ENCODE measurements around the gene GRM7. TPM values are rescaled to one million over a fixed set of nuclear protein-coding genes. Genes with fewer than 3 reads are reported as not detected.
"Not testable (repeated sequence)": the region's sequence is repeated elsewhere in the genome, so short reads cannot be mapped to it uniquely, and the experiment has no call there.

The GRM7 gene
- total RNA-seq, 2 donors from 2014 or later = not detected

- DNase-seq (no peak), ATAC-seq (no peak)
- no peaks in the 10 kb centered on the region for H3K9me3 ChIP-seq (ENCODE audit: control insufficient read depth, low read length, poor library complexity, severe bottlenecking)
- Mint-ChIP-seq H3K27ac (no peak overlapping the region), H3K36me3 (ENCODE audit: low read depth) (no peaks in the 10 kb centered on the region), H3K4me1 (no peaks in the 10 kb centered on the region), H3K4me3 (no peak overlapping the region), H3K27me3 (no peaks in the 10 kb centered on the region)
These were observed 51.3 kb downstream of the GRM7 start for GRCh38 chr3:6912240-6912639.

GRCh38 chr3:6915898-6916297 lies 55.0 kb downstream of the GRM7 start:
- H3K9me3 ChIP-seq (ENCODE audit: control insufficient read depth, low read length, poor library complexity, severe bottlenecking) = no peaks in the 10 kb centered on the region
- Mint-ChIP-seq H3K4me1 (no peaks in the 10 kb centered on the region), H3K36me3 (ENCODE audit: low read depth) (no peaks in the 10 kb centered on the region), H3K4me3 (no peak overlapping the region), H3K27ac (no peak overlapping the region), H3K27me3 (no peaks in the 10 kb centered on the region)
- ATAC-seq = no peak
- DNase-seq = no peak

GRCh38 chr3:6921066-6921465 lies 60.2 kb downstream of the GRM7 start:
- H3K9me3 ChIP-seq (ENCODE audit: control insufficient read depth, low read length, poor library complexity, severe bottlenecking) = no peaks in the 10 kb centered on the region
- Mint-ChIP-seq H3K27me3 (no peaks in the 10 kb centered on the region), H3K36me3 (ENCODE audit: low read depth) (no peaks in the 10 kb centered on the region), H3K27ac (no peak overlapping the region), H3K4me3 (no peak overlapping the region), H3K4me1 (no peaks in the 10 kb centered on the region)
- no peak for DNase-seq
- ATAC-seq = no peak

GRCh38 chr3:6921876-6922275 lies 61.0 kb downstream of the GRM7 start:
- H3K4me3 Mint-ChIP-seq = no peak overlapping the region
- ATAC-seq = no peak
- H3K27me3 Mint-ChIP-seq = no peaks in the 10 kb centered on the region
- H3K36me3 Mint-ChIP-seq (ENCODE audit: low read depth) = no peaks in the 10 kb centered on the region
- H3K27ac Mint-ChIP-seq = no peak overlapping the region
- no peak for DNase-seq
- no peaks in the 10 kb centered on the region for H3K9me3 ChIP-seq (ENCODE audit: control insufficient read depth, low read length, poor library complexity, severe bottlenecking)
- no peaks in the 10 kb centered on the region for H3K4me1 Mint-ChIP-seq

- no peak for DNase-seq
- no peaks in the 10 kb centered on the region for H3K4me1 Mint-ChIP-seq
- no peaks in the 10 kb centered on the region for H3K9me3 ChIP-seq (ENCODE audit: control insufficient read depth, low read length, poor library complexity, severe bottlenecking)
- no peak overlapping the region for H3K4me3 Mint-ChIP-seq
- no peaks in the 10 kb centered on the region for H3K36me3 Mint-ChIP-seq (ENCODE audit: low read depth)
- H3K27me3 Mint-ChIP-seq = no peaks in the 10 kb centered on the region
- ATAC-seq = no peak
- H3K27ac Mint-ChIP-seq = no peak overlapping the region
These were observed 67.1 kb downstream of the GRM7 start for GRCh38 chr3:6928064-6928463.

GRCh38 chr3:6929918-6930317 lies 69.0 kb downstream of the GRM7 start:
- H3K9me3 ChIP-seq (ENCODE audit: control insufficient read depth, low read length, poor library complexity, severe bottlenecking) = no peaks in the 10 kb centered on the region
- no peak overlapping the region for H3K27ac Mint-ChIP-seq
- H3K27me3 Mint-ChIP-seq = no peaks in the 10 kb centered on the region
- no peak overlapping the region for H3K4me3 Mint-ChIP-seq
- no peak for DNase-seq
- ATAC-seq = no peak
- H3K4me1 Mint-ChIP-seq = no peaks in the 10 kb centered on the region
- no peaks in the 10 kb centered on the region for H3K36me3 Mint-ChIP-seq (ENCODE audit: low read depth)

GRCh38 chr3:6935418-6935817 lies 74.5 kb downstream of the GRM7 start:
- DNase-seq; H3K4me3 Mint-ChIP-seq; H3K27ac Mint-ChIP-seq; H3K36me3 Mint-ChIP-seq (ENCODE audit: low read depth); H3K27me3 Mint-ChIP-seq; H3K4me1 Mint-ChIP-seq; ATAC-seq; H3K9me3 ChIP-seq (ENCODE audit: control insufficient read depth, low read length, poor library complexity, severe bottlenecking): not testable (repeated sequence)

- no peak for ATAC-seq
- Mint-ChIP-seq H3K4me1 (no peaks in the 10 kb centered on the region), H3K36me3 (ENCODE audit: low read depth) (no peaks in the 10 kb centered on the region), H3K4me3 (no peak overlapping the region), H3K27ac (no peak overlapping the region), H3K27me3 (no peaks in the 10 kb centered on the region)
- no peaks in the 10 kb centered on the region for H3K9me3 ChIP-seq (ENCODE audit: control insufficient read depth, low read length, poor library complexity, severe bottlenecking)
- no peak for DNase-seq
These were observed 75.1 kb downstream of the GRM7 start for GRCh38 chr3:6935970-6936369.

- Mint-ChIP-seq H3K27me3 (no peaks in the 10 kb centered on the region), H3K36me3 (ENCODE audit: low read depth) (no peaks in the 10 kb centered on the region), H3K27ac (no peak overlapping the region), H3K4me3 (no peak overlapping the region), H3K4me1 (no peaks in the 10 kb centered on the region)
- ATAC-seq = no peak
- H3K9me3 ChIP-seq (ENCODE audit: control insufficient read depth, low read length, poor library complexity, severe bottlenecking) = no peaks in the 10 kb centered on the region
- no peak for DNase-seq
These were observed 101.9 kb downstream of the GRM7 start for GRCh38 chr3:6962801-6963200.

GRCh38 chr3:6965881-6966280 lies 105.0 kb downstream of the GRM7 start:
- Mint-ChIP-seq H3K4me1 (no peaks in the 10 kb centered on the region), H3K27me3 (no peaks in the 10 kb centered on the region), H3K4me3 (no peak overlapping the region), H3K36me3 (ENCODE audit: low read depth) (no peaks in the 10 kb centered on the region), H3K27ac (no peak overlapping the region)
- ATAC-seq (no peak), DNase-seq (no peak)
- H3K9me3 ChIP-seq (ENCODE audit: control insufficient read depth, low read length, poor library complexity, severe bottlenecking) = no peaks in the 10 kb centered on the region

GRCh38 chr3:6971933-6972332 lies 111.0 kb downstream of the GRM7 start:
- Mint-ChIP-seq H3K36me3 (ENCODE audit: low read depth) (no peaks in the 10 kb centered on the region), H3K27ac (no peak overlapping the region), H3K4me3 (no peak overlapping the region), H3K27me3 (no peaks in the 10 kb centered on the region), H3K4me1 (no peaks in the 10 kb centered on the region)
- no peaks in the 10 kb centered on the region for H3K9me3 ChIP-seq (ENCODE audit: control insufficient read depth, low read length, poor library complexity, severe bottlenecking)
- ATAC-seq (no peak), DNase-seq (no peak)

GRCh38 chr3:6985848-6986247 lies 124.9 kb downstream of the GRM7 start:
- no peak for DNase-seq
- H3K4me1 Mint-ChIP-seq = no peaks in the 10 kb centered on the region

GRCh38 chr3:6989608-6990291 lies 128.8 kb downstream of the GRM7 start:
- Mint-ChIP-seq H3K27ac (no peak overlapping the region), H3K36me3 (ENCODE audit: low read depth) (no peaks in the 10 kb centered on the region), H3K4me3 (no peak overlapping the region), H3K4me1 (no peaks in the 10 kb centered on the region), H3K27me3 (no peaks in the 10 kb centered on the region)
- ATAC-seq = no peak
- no peak for DNase-seq
- H3K9me3 ChIP-seq (ENCODE audit: control insufficient read depth, low read length, poor library complexity, severe bottlenecking) = no peaks in the 10 kb centered on the region

More at GRCh38 chr3:6985848-6986247, 124.9 kb downstream of the GRM7 start:
- H3K9me3 ChIP-seq (ENCODE audit: control insufficient read depth, low read length, poor library complexity, severe bottlenecking) = no peaks in the 10 kb centered on the region
- Mint-ChIP-seq H3K4me3 (no peak overlapping the region), H3K27ac (no peak overlapping the region), H3K36me3 (ENCODE audit: low read depth) (no peaks in the 10 kb centered on the region), H3K27me3 (no peaks in the 10 kb centered on the region)
- ATAC-seq = no peak

GRCh38 chr3:6994081-6994668 lies 133.3 kb downstream of the GRM7 start:
- no peak overlapping the region for H3K4me3 Mint-ChIP-seq
- no peak for DNase-seq
- no peak overlapping the region for H3K27ac Mint-ChIP-seq
- no peaks in the 10 kb centered on the region for H3K4me1 Mint-ChIP-seq
- no peaks in the 10 kb centered on the region for H3K36me3 Mint-ChIP-seq (ENCODE audit: low read depth)
- H3K9me3 ChIP-seq (ENCODE audit: control insufficient read depth, low read length, poor library complexity, severe bottlenecking) = no peaks in the 10 kb centered on the region
- ATAC-seq = no peak
- H3K27me3 Mint-ChIP-seq = no peaks in the 10 kb centered on the region

All from T-helper 17 cell (primary cell).